ENCODE measurements around the gene UFD1.

DNA sequence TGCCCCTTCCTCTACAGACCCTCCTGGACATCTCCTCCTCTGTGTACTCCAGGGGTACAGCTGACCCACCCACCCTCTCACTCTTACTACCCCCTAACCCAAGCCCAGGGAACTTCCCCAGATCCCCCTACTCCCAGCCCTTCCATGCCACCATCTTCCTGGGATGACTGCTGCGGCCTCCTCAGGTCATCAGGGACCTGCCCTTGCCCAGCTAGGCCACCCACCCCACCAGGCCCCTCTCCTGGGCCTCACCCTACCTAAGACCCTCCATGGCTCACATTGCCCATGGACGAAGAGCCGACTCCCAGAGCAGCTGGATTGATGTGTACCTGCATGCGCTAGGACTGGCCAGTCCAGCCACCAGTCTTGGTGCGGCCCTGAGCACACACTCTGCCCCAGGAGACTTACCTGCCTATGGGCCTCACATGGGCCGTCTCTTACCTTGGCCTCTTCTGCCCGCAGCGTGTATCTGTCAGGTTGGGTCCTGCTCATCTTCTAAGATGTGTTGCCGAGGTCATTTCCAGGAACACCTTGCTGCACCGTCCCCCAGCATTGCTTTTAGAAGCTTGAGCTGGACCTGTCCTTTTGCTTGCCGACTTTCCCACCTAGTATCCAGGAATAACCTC is 47.2 kb upstream of the UFD1 start:
- TF ChIP-seq, protein P1, sequence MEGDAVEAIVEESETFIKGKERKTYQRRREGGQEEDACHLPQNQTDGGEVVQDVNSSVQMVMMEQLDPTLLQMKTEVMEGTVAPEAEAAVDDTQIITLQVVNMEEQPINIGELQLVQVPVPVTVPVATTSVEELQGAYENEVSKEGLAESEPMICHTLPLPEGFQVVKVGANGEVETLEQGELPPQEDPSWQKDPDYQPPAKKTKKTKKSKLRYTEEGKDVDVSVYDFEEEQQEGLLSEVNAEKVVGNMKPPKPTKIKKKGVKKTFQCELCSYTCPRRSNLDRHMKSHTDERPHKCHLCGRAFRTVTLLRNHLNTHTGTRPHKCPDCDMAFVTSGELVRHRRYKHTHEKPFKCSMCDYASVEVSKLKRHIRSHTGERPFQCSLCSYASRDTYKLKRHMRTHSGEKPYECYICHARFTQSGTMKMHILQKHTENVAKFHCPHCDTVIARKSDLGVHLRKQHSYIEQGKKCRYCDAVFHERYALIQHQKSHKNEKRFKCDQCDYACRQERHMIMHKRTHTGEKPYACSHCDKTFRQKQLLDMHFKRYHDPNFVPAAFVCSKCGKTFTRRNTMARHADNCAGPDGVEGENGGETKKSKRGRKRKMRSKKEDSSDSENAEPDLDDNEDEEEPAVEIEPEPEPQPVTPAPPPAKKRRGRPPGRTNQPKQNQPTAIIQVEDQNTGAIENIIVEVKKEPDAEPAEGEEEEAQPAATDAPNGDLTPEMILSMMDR (IDR thresholded peaks at IDR 0.05): no peak
- TF ChIP-seq POLR2A (IDR thresholded peaks at IDR 0.05) (no peak), EP300 (IDR thresholded peaks at IDR 0.05) (no peak), POLR2AphosphoS5 (IDR thresholded peaks at IDR 0.05) (no peak)
